Stimulated activated CD4-positive, alpha-beta T cell treated with anti-CD3 and anti-CD28 coated beads, Interleukin-4, amount 100 ng/mL, for 24 hours (primary cell): Measurements from ENCODE around the gene NLRP6.

ENCODE experiments used
- DNase-seq: peaks from one replicate; pipeline ENCODE4 v3.0.0-alpha.2; 2020

The NLRP6 gene

GRCh38 chr11:282630-283360 lies 4.6 kb downstream of the NLRP6 start:
- no peak for DNase-seq

GRCh38 chr11:283405-284104 lies 5.3 kb downstream of the NLRP6 start:
- no peak for DNase-seq

- DNase-seq = no peak
Observed at GRCh38 chr11:284105-285020, 6.2 kb downstream of the NLRP6 start.

GRCh38 chr11:285021-285893 lies 7.0 kb downstream of the NLRP6 start:
- DNase-seq = no peak

GRCh38 chr11:285894-286220 lies 7.7 kb downstream of the NLRP6 start:
- DNase-seq = no peak

GRCh38 chr11:286977-287820 lies 9.0 kb downstream of the NLRP6 start:
- peak; percentile 52 for DNase-seq

GRCh38 chr11:287821-288477 lies 9.7 kb downstream of the NLRP6 start:
- peak; percentile 54 for DNase-seq

- DNase-seq = no peak
Observed at GRCh38 chr11:288478-289397, 10.5 kb downstream of the NLRP6 start, which contains the start of gene PGGHG. PGGHG (plus strand) TSS chr11:289126; CDS start chr11:289817, 691 bp downstream.

GRCh38 chr11:289398-289711 lies 11.1 kb downstream of the NLRP6 start:
- no peak for DNase-seq

- no peak for DNase-seq
Observed at GRCh38 chr11:289712-290620, 11.8 kb downstream of the NLRP6 start.

GRCh38 chr11:290621-291231 lies 12.5 kb downstream of the NLRP6 start:
- DNase-seq = no peak

- DNase-seq = no peak
Observed at GRCh38 chr11:291281-292210, 13.3 kb downstream of the NLRP6 start.

GRCh38 chr11:292211-293121 lies 14.3 kb downstream of the NLRP6 start:
- no peak for DNase-seq

GRCh38 chr11:293271-293851 lies 15.2 kb downstream of the NLRP6 start:
- DNase-seq = no peak

- DNase-seq = no peak
Observed at GRCh38 chr11:293852-294661, 15.8 kb downstream of the NLRP6 start.
